AG04450 (cell line): Measurements from ENCODE around the gene ABCB8. TPM values are rescaled to one million over a fixed set of nuclear protein-coding genes. Genes with fewer than 3 reads are reported as not detected.

Experiments used
- CTCF ChIA-PET: fragments of 300-600, 350-600 bp; formaldehyde crosslinking; extraction: SDS; loops from one replicate; lab custom pipeline; 2022; ENCODE audit warnings: antibody characterized with exemption, inconsistent platforms; lab: Charles Lee
- POLR2A ChIA-PET: fragments of 350-600 bp; formaldehyde crosslinking; extraction: SDS; loops from one replicate; lab custom pipeline; 2021; ENCODE audit warnings: antibody characterized with exemption, inconsistent platforms; lab: Yijun Ruan, JAX
- DNase-seq: peaks from one replicate; pipeline ENCODE4 v3.0.0-alpha.2; 2011; ENCODE audit warnings: low read depth, low spot score
- H3K27ac ChIP-seq: one replicate; pipeline ENCODE4 v1.5.1; 2012; ENCODE audit warnings: low read depth, low read length, control low read depth
- H3K27me3 ChIP-seq: one replicate; pipeline ENCODE4 v1.6.0; 2012; ENCODE audit warnings: low read length; ENCODE audit not compliant: control insufficient read depth, insufficient read depth
- H3K4me3 ChIP-seq: 2 replicates; pipeline ENCODE4 v1.5.1; 2011; ENCODE audit warnings: mild to moderate bottlenecking, low read depth, low read length, control low read depth
- H3K9me3 ChIP-seq: 2 replicates; pipeline ENCODE4 v1.5.1; 2012; ENCODE audit warnings: low read length; ENCODE audit not compliant: control insufficient read depth, insufficient read depth
- CTCF ChIP-seq: IDR thresholded peaks from 2 replicates; pipeline ENCODE4 v1.5.1; 2011; ENCODE audit warnings: low read depth, low read length, control low read depth, inconsistent platforms
- polyA plus RNA-seq: library from polyadenylated mRNA; depleted of rRNA; stranded (reverse); fragments of >200 nt; gene quantifications from 2 replicates; pipeline ENCODE4 v1.2.3, GENCODE V29; 2011

ABCB8 gene
- polyA plus RNA-seq, 1 experiment = 10.7 TPM

GRCh38 chr7:151083824-151084160 is 55.5 kb downstream of the ABCB8 start:
- Histone ChIP-seq H3K27me3 (no peaks in the 10 kb centered on the region), H3K9me3 (peaks cover 3% of the 10 kb centered on the region; the same call in 1 of the 2 replicates), H3K4me3 (peak overlapping the region; percentile 74), H3K27ac (no peak overlapping the region)
- CTCF ChIA-PET = no interaction called here
- POLR2A ChIA-PET = no interaction called here
- no peak for DNase-seq
- no peak for TF ChIP-seq CTCF

GRCh38 chr7:151085329-151085690 is 57.1 kb downstream of the ABCB8 start:
- Histone ChIP-seq H3K4me3 (peak overlapping the region; percentile 66), H3K27me3 (no peaks in the 10 kb centered on the region), H3K9me3 (peaks cover under 1% of the 10 kb centered on the region; the same call in 1 of the 2 replicates), H3K27ac (no peak overlapping the region)
- no peak for DNase-seq
- no peak for TF ChIP-seq CTCF
- CTCF ChIA-PET = interaction anchor here (1.2 to 8.9 kb wide), 4 partner anchors 25 to 67 kb away, joined by 3 to 86 read pairs (median 4); no protein-coding TSS in a partner anchor
- POLR2A ChIA-PET = interaction anchor here (0.6 to 1.3 kb wide), 4 partner anchors 22 to 28 kb away, joined by 3 to 4 read pairs (median 4); no protein-coding TSS in a partner anchor

GRCh38 chr7:151085691-151086620 is 57.7 kb downstream of the ABCB8 start, which contains the start of gene AGAP3:
TSS of gene AGAP3 (plus strand) at chr7:151086475. CDS start at chr7:151086742, 267 bp downstream.
- H3K27ac ChIP-seq = peak within 1 kb of the TSS; percentile 75
- peak within 1 kb of the TSS; percentile 77 for H3K4me3 ChIP-seq
- no peak for TF ChIP-seq CTCF
- no peaks in the 10 kb centered on the region; the same call in 1 of the 2 replicates for H3K9me3 ChIP-seq
- CTCF ChIA-PET = interaction anchor here (1.2 to 8.9 kb wide), 4 partner anchors 25 to 68 kb away, joined by 3 to 86 read pairs (median 4); no protein-coding TSS in a partner anchor
- H3K27me3 ChIP-seq = no peaks in the 10 kb centered on the region
- DNase-seq = no peak
- POLR2A ChIA-PET = interaction anchor here (0.6 to 1.3 kb wide), 4 partner anchors 23 to 28 kb away, joined by 3 to 4 read pairs (median 4); no protein-coding TSS in a partner anchor

GRCh38 chr7:151086802-151087244 is 58.6 kb downstream of the ABCB8 start:
- no peaks in the 10 kb centered on the region; the same call in 1 of the 2 replicates for H3K9me3 ChIP-seq
- ChIA-PET CTCF (interaction anchor here (8.9 kb wide), 1 partner anchor 24 kb away, joined by 86 read pairs; no protein-coding TSS in a partner anchor), POLR2A (no interaction called here)
- no peak for TF ChIP-seq CTCF
- H3K27ac ChIP-seq = no peak overlapping the region
- DNase-seq = no peak
- H3K27me3 ChIP-seq = no peaks in the 10 kb centered on the region
- peak overlapping the region; percentile 77 for H3K4me3 ChIP-seq
